Inferior parietal cortex (tissue), 1 donor: ENCODE data around the gene ZNF716.
"Not testable (repeated sequence)": the region's sequence is repeated elsewhere in the genome, so short reads cannot be mapped to it uniquely, and the experiment has no call there.

ENCODE experiments used
- DNase-seq: peaks from one replicate; pipeline ENCODE4 v3.0.0-alpha.2; 2016; ENCODE audit errors: extremely low spot score

The ZNF716 gene

DNA sequence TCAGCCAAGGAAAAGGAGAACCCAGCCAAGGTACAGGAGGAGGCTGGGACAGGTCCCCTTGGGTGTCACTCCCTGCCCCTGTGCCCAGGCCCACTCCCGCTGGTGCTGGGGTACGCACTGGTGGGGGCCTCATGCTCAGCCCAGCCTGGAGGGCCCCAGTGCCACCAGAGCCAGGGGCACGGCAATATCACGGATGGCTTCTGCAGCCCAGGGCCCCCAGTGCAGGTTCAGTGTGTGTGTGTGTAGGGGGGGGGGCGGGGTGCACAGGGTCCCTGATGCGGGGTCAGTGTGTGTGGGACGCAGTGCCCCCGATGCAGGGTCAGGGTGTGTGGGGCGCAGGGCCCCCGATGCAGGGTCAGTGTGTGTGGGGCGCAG lies 23.4 kb upstream of the ZNF716 start:
- DNase-seq: no peak

DNA sequence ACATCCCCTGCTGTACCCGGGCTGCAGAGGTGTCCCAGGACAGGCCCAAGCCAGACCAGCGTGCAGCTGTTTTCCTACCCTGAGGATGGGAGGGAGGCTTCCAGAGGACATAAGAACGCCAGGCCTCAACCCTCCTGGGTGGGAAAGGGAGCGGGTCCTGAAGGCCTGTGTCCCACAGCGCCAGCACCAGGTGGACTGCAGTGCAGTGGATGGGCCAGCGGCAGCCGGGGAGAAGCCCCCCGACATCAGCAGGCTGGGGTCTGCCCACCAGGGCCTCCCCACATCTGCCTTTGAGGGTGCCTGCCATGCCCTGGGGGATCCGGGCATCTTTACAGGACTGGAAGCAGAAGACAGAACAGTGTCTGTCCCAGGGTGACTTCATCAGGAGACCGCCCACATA lies 22.8 kb upstream of the ZNF716 start:
- DNase-seq: no peak

DNA sequence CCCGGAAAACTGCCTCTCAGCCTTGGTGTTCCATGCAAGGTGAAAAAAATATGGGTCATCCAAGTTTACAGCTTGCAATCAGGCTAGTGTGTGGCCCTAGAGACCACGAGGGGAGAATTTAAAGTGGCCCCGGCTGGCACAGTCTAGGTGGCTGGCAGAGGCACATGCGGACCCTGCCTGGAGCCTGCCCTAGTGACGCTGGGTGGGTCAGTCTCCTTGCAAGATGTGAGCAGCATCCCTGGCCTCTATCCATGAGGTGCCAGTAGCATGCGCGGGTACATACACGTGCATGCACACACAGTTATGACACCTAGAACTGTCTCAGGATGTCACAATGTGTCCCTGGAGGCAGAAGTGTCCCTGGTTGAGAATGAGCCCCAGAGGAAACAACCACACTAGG lies 22.4 kb upstream of the ZNF716 start:
- DNase-seq: no peak

DNA sequence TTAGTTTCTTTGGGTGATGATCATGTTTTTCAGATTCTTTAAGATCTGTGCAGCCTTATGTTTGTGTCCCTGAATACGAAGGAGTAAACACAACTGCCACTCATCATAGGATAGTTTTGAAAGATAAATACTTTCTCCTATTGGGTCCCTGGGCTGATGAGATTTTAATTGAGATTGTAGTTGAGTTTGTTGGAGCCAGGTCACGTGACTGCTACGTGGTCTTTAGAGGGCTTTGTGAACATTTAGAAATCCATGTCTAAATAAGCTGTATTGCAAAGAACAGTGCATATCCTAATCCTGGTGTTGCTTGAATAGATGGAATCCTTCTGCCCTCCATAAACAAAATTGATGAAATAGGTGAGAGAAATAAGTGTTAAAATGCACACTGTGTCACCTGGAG lies 17.4 kb upstream of the ZNF716 start:
- no peak for DNase-seq

DNA sequence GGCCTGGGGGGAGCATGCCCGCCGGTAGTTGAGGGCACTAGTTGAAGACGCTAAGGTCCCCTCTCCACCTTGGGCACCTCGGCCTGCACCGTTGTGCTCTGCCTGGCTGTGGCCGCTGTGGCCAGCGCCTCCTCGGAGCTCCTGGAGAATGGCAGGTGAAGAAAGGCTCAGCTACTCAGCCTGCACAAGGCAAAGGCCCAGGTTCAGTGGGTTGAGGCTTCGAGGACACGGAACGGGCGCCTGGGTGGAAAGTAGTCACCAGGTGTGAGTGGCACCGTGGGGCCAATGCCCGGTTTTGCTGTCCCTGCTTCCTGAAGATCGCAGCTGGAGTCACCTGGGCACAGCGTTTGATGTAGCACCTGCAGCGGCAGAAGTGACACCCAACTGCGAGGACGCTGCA lies 12.4 kb upstream of the ZNF716 start:
- DNase-seq: no peak

DNA sequence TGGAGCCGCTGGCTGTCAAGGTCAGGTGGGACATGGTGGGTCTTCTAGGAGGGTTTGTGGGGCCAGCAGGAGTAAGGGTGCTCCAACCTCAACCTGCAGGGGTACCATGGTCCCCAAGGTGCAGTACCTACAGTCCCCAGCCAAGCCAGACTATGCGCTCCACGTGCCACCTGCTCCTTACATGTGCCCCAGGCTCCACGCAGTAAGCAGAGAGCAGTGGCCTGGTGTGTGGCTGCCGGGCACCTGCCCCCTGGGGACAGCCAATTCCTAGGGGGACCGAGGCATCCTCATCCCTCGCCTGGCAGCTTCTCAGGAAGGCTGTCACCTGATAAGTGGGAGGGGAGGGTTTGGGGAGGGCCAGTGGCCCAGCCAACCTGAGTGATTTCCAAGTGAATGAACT lies 11.7 kb upstream of the ZNF716 start:
- no peak for DNase-seq

DNA sequence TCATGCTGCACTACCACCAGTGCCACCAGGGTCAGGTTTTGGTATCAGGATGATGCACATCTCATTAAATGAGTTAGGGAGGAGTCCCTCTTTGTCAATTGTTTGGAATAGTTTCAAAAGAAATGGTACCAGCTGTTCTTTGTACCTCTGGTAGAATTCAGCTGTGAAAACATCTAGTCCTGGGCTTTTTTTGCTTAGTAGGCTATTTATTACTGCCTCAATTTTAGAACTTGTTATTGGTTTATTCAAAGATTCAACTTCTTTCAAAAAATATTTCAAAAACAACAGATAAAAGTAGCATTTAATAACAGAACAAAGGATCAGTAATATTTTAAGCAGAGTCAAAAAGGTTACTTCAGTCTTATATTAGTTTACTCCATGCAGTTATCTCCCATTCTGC lies 6.4 kb upstream of the ZNF716 start:
- DNase-seq: no peak

DNA sequence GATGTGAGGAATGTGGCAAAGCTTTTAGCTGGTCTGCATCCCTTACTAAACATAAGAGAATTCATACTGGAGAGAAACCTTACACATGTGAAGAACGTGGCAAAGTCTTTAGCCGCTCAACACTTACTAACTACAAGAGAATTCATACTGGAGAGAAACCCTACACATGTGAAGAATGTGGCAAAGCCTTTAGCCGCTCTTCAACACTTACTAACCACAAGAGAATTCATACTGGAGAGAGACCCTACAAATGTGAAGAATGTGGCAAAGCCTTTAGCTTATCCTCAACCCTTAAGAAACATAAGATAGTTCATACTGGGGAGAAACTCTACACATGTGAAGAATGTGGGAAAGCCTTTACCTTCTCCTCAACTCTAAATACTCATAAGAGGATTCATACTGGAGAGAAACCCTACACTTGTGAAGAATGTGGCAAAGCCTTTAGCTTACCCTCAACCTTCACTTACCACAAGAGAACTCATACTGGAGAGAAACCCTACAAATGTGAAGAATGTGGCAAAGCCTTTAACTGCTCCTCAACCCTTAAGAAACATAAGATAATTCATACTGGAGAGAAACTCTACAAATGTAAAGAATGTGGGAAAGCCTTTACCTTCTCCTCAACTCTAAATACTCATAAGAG lies 19.3 kb downstream of the ZNF716 start:
- DNase-seq: not testable (repeated sequence)

DNA sequence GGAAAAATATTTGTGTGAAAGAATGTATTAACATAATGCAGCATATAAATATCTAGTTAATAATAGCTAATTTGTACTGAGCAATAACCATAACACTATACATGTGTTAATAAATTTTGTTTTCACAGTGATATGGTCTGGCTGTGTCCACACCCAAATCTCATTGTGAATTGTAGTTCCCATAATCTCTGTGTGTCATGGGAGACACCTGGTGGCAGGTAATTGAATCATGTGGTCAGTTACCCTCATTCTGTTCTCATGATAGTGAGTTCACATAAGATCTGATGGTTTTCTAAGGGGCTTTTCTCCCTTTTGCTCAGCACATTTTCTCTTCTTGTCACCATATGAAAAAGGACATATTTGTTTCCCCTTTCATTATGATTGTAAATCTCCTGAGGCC lies 30.3 kb downstream of the ZNF716 start:
- DNase-seq: not testable (repeated sequence)

DNA sequence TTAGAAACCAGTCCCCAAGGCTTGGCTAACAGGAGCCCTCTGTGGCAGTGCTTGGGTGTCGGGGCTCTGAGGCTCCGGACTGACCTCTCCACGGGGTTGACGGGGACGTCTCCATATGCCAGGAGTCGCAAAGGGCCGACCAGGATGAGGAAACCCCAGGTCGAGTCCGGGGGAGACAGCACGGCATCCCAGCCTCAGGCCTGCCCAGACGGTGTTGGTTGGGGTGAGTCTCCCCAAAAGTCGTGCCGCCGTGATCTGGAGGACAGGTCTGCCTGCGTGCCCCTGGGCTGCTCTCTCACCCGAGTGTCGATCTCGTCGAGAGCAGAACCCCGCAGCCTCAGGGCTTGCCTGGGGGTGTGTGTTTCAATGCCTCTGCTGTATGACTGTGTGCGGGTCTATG lies 35.0 kb downstream of the ZNF716 start:
- not testable (repeated sequence) for DNase-seq

DNA sequence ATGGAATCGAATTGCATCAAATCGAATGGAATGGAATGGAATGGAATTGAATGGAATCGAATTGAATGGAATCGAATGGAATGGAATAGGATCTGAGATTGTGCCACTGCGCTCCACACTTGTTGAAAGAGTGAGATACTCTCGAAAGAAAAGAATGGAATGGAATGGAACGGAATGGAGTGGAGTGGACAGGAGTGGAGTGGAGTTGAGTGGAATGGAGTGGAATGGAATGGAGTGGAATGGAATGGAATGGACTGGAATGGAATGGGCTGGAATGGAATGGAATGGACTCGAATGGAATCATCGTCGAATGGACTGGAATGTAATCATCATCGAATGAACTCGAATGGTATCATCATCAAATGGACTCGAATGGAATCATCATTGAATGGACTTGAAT lies 38.0 kb downstream of the ZNF716 start:
- no peak for DNase-seq

DNA sequence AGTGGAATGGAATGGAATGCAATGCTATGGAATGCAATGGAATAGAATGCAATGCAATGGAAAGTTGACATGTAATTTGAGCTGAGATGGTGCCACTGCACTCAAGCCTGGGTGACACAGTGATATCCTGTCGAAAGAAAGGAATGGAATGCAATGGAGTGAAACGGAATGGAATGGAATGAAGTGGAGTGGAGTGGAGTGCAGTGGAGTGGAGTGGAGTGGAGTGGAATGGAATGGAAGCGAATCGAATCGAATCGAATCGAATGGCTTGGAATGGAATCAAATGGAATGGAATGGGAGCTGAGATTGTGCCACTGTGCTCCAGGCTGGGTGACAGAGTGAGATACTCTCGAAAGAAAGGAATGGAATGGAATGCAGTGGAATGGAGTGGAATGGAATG lies 45.1 kb downstream of the ZNF716 start:
- DNase-seq: not testable (repeated sequence)

DNA sequence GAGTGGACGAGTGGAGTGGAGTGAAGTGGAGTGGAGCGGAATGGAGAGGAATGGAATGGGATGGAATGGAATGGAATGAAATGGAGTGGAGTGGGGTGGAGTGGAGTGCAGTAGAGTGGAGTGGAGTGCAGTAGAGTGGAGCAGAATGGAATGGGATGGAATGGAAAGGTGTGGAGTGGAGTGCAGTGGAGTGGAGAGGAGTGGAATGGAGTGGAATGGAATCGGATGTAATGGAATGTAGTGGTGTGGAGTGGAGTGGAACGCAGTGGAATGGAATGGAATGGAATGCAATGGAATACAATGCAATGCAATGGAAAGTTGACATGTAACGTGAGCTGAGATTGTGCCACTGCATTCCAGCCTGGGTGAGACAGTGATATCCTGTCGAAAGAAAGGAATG lies 46.4 kb downstream of the ZNF716 start:
- no peak for DNase-seq

DNA sequence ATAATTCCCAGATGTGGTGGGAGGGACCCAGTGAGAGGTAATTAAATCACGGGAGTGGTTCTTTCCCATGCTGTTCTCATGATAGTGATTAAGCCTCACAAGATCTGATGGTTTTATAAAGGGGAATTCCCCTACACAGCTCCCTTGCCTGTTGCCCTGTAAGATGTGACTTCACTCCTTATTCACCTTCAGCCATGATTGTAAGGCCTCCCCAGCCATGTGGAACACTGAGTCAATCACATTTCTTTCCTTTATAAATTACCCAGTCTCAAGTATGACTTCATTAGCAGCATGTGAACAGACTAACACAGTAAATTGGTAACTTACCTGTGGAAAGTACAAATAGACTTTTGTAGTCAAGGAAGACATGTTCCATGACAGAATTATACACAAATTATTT lies 55.2 kb downstream of the ZNF716 start:
- no peak for DNase-seq
